AG04450 (cell line): Measurements from ENCODE around the gene NUTM2G. TPM values are rescaled to one million over a fixed set of nuclear protein-coding genes. Genes with fewer than 3 reads are reported as not detected.
"Not testable (repeated sequence)": the region's sequence is repeated elsewhere in the genome, so short reads cannot be mapped to it uniquely, and the experiment has no call there.

Experiments used
- CTCF ChIA-PET: fragments of 300-600, 350-600 bp; formaldehyde crosslinking; extraction: SDS; loops from one replicate; lab custom pipeline; 2022; ENCODE audit warnings: antibody characterized with exemption, inconsistent platforms; lab: Charles Lee
- POLR2A ChIA-PET: fragments of 350-600 bp; formaldehyde crosslinking; extraction: SDS; loops from one replicate; lab custom pipeline; 2021; ENCODE audit warnings: antibody characterized with exemption, inconsistent platforms; lab: Yijun Ruan, JAX
- DNase-seq: peaks from one replicate; pipeline ENCODE4 v3.0.0-alpha.2; 2011; ENCODE audit warnings: low read depth, low spot score
- H3K27ac ChIP-seq: one replicate; pipeline ENCODE4 v1.5.1; 2012; ENCODE audit warnings: low read depth, low read length, control low read depth
- H3K27me3 ChIP-seq: one replicate; pipeline ENCODE4 v1.6.0; 2012; ENCODE audit warnings: low read length; ENCODE audit not compliant: control insufficient read depth, insufficient read depth
- H3K4me3 ChIP-seq: 2 replicates; pipeline ENCODE4 v1.5.1; 2011; ENCODE audit warnings: mild to moderate bottlenecking, low read depth, low read length, control low read depth
- H3K9me3 ChIP-seq: 2 replicates; pipeline ENCODE4 v1.5.1; 2012; ENCODE audit warnings: low read length; ENCODE audit not compliant: control insufficient read depth, insufficient read depth
- polyA plus RNA-seq: library from polyadenylated mRNA; depleted of rRNA; stranded (reverse); fragments of >200 nt; gene quantifications from 2 replicates; pipeline ENCODE4 v1.2.3, GENCODE V29; 2011

The NUTM2G gene
- polyA plus RNA-seq, 1 experiment = not detected

- POLR2A ChIA-PET, H3K4me3 ChIP-seq, DNase-seq, H3K27me3 ChIP-seq, CTCF ChIA-PET, H3K27ac ChIP-seq, H3K9me3 ChIP-seq: not testable (repeated sequence)
Observed at GRCh38 chr9:96934706-96935105, 6.1 kb downstream of the NUTM2G start.

GRCh38 chr9:96935401-96935800 lies 6.8 kb downstream of the NUTM2G start:
- H3K27ac ChIP-seq, H3K4me3 ChIP-seq, POLR2A ChIA-PET, H3K27me3 ChIP-seq, H3K9me3 ChIP-seq, CTCF ChIA-PET, DNase-seq: not testable (repeated sequence)

DNA sequence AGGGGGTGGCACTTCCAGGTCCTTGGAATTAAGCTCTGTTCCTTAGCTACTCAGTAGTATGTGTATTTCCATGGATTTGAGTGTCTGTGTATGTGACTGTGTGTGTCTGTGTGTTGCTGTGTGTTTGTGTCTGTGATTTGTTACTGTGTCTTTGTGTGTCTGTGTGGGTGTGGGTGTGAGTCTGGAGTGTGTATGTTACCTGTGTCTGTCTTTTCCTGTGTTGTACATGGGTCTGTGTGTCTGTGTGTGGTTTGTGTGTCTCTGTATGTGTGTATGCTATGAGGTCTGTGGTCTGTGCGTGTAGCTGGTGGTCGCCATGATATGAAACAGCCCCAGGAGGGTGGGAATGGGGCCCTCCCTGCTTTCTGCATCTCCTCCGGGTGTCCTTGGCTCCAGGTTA lies 8.8 kb downstream of the NUTM2G start:
- H3K9me3 ChIP-seq, H3K27ac ChIP-seq, H3K27me3 ChIP-seq, CTCF ChIA-PET, POLR2A ChIA-PET, DNase-seq, H3K4me3 ChIP-seq: not testable (repeated sequence)

- POLR2A ChIA-PET, H3K27me3 ChIP-seq, H3K27ac ChIP-seq, H3K9me3 ChIP-seq, CTCF ChIA-PET, DNase-seq, H3K4me3 ChIP-seq: not testable (repeated sequence)
Observed at GRCh38 chr9:96938957-96939665, 10.5 kb downstream of the NUTM2G start.

DNA sequence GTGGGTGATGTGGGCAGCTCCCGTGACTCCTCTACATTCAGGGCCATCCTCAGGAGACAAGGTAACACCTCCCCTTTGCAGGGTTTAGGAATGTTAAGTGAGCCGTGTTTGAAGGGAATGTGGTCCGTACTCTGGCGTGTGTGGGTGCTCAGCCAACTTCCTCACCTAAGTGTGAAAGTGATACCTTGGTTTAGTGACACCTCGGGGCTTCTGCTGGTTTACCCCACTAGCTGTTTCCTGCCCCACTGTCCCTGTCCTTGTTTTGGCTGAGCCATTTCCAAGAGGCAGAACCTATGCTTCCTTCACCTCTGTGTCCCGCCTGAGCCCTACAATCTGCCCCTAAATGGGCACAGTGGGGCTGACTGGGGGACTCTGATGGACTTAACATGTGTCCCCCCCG lies 12.3 kb downstream of the NUTM2G start:
- H3K27ac ChIP-seq, DNase-seq, H3K27me3 ChIP-seq, H3K4me3 ChIP-seq, H3K9me3 ChIP-seq, POLR2A ChIA-PET, CTCF ChIA-PET: not testable (repeated sequence)

DNA sequence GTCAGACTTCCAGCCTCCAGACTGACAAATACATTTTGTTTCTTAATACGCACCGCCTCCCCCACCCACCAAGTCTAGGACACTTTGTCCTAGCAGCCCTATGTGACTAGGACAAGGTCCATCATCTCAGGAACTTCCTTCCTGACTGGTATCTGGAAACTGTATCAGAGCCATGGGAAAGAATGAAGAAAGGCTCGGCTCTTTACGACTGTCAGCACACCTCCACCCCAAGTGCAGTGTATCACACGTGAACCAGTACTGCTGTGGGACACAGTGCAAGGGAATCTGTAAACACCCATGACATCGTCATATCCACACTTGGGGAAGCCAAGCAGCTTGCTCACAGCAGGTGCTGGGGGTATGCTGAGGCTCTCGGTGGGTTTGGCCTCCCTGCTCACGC lies 13.0 kb downstream of the NUTM2G start:
- POLR2A ChIA-PET, H3K9me3 ChIP-seq, H3K27me3 ChIP-seq, H3K4me3 ChIP-seq, CTCF ChIA-PET, DNase-seq, H3K27ac ChIP-seq: not testable (repeated sequence)

DNA sequence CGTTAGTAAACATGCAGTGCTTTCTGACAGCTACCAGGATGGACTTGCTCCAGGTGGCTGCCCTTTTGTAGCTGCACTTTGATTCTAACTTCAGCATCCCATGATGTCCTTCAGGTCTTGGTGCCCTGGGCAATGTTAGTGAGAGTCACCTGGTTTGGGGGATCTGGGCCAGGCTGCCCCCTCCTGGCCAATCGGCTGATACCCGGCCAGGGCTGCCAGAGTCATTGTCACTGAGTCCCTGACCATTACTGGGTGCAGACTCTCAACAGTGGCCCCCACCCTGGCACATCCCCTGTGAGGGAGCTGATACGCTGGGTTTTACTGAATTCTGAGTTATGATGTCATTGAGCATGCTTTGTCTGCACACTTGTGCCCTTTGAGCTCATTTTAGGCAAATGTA lies 13.5 kb downstream of the NUTM2G start:
- POLR2A ChIA-PET, H3K4me3 ChIP-seq, H3K9me3 ChIP-seq, CTCF ChIA-PET, H3K27me3 ChIP-seq, H3K27ac ChIP-seq, DNase-seq: not testable (repeated sequence)

- H3K27ac ChIP-seq, DNase-seq, H3K27me3 ChIP-seq, H3K9me3 ChIP-seq, POLR2A ChIA-PET, CTCF ChIA-PET, H3K4me3 ChIP-seq: not testable (repeated sequence)
Observed at GRCh38 chr9:96949346-96949745, 20.7 kb downstream of the NUTM2G start.

- H3K27ac ChIP-seq, CTCF ChIA-PET, H3K9me3 ChIP-seq, H3K4me3 ChIP-seq, DNase-seq, POLR2A ChIA-PET, H3K27me3 ChIP-seq: not testable (repeated sequence)
Observed at GRCh38 chr9:96950539-96950938, 21.9 kb downstream of the NUTM2G start.

DNA sequence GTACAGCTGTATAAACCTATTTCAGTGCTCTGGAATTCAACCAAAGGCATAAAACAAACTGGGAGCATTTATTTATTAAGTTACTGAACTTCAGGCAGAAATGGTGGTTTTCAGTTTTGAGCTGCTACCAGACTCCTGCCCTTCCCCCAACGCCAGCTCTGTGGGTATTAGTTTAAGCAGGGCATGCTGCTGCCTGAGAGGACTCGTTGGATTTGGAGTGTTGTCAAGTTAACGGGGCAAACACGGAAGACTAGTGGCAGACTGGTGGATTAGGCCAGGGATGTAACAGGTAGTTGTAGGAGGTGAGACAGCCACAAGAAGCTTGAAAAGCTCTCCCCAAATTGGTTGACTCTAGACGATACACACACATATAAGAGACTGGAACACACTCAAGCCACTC lies 38.9 kb downstream of the NUTM2G start:
- POLR2A ChIA-PET, CTCF ChIA-PET, H3K9me3 ChIP-seq, H3K4me3 ChIP-seq, DNase-seq, H3K27me3 ChIP-seq, H3K27ac ChIP-seq: not testable (repeated sequence)

GRCh38 chr9:96972552-96972951 lies 43.9 kb downstream of the NUTM2G start:
- H3K27ac ChIP-seq, DNase-seq, H3K9me3 ChIP-seq, POLR2A ChIA-PET, CTCF ChIA-PET, H3K27me3 ChIP-seq, H3K4me3 ChIP-seq: not testable (repeated sequence)

GRCh38 chr9:96974037-96974436 lies 45.4 kb downstream of the NUTM2G start:
- POLR2A ChIA-PET, DNase-seq: not testable (repeated sequence)

More at GRCh38 chr9:96974037-96974436, 45.4 kb downstream of the NUTM2G start:
- H3K27ac ChIP-seq, CTCF ChIA-PET, H3K27me3 ChIP-seq, H3K4me3 ChIP-seq, H3K9me3 ChIP-seq: not testable (repeated sequence)
